ENCODE results near the gene GRM2. TPM values are rescaled to one million over a fixed set of nuclear protein-coding genes. Genes with fewer than 3 reads are reported as not detected.

Gene GRM2
- total RNA-seq, 1 experiment from 2014 or later, result 1.9 TPM

- Histone ChIP-seq H2BK5ac (ENCODE audit: insufficient read length, low read length) (no peak overlapping the region), H3K56ac (ENCODE audit: insufficient read length, low read depth, low read length) (no peak overlapping the region), H3K79me1 (ENCODE audit: insufficient read depth, low read depth, low read length, poor library complexity, severe bottlenecking) (no peaks in the 10 kb centered on the region), H2AK5ac (ENCODE audit: insufficient read length, low read length) (no peak overlapping the region), H3K4me2 (ENCODE audit: insufficient read depth, insufficient read length, low read length) (no peak overlapping the region), H3K4me1 (ENCODE audit: insufficient read depth, low read length) (no peaks in the 10 kb centered on the region; the same call in 1 of the 2 replicates), H4K5ac (ENCODE audit: insufficient read length, low read depth, low read length) (no peak overlapping the region), H2BK20ac (ENCODE audit: low read depth, low read length, poor library complexity, severe bottlenecking) (no peak overlapping the region), H4K8ac (replicated peaks; ENCODE audit: insufficient read length, low read depth, low read length) (no peak overlapping the region), H3K14ac (ENCODE audit: insufficient read depth, low read length) (no peak overlapping the region), H3K23me2 (ENCODE audit: insufficient read length, low read depth, low read length, poor library complexity, severe bottlenecking) (no peaks in the 10 kb centered on the region), H2BK120ac (ENCODE audit: low read depth, low read length, poor library complexity, severe bottlenecking) (no peak overlapping the region), H4K91ac (ENCODE audit: insufficient read length, low read depth, low read length) (no peak overlapping the region), H2BK12ac (ENCODE audit: insufficient read length, low read depth, low read length) (no peak overlapping the region), H3K79me2 (ENCODE audit: insufficient read depth, low read length) (no peaks in the 10 kb centered on the region), H3K23ac (ENCODE audit: insufficient read length, low read depth, low read length) (no peak overlapping the region), H2AFZ (ENCODE audit: low read length) (no peak overlapping the region), H2BK15ac (ENCODE audit: low read depth, low read length) (no peak overlapping the region), H4K20me1 (ENCODE audit: control insufficient read depth, insufficient read depth, insufficient read length) (no peaks in the 10 kb centered on the region), H3K9ac (ENCODE audit: extremely low read depth, insufficient read length, low read length) (no peak overlapping the region), H3K27me3 (ENCODE audit: insufficient read depth, low read length) (no peaks in the 10 kb centered on the region), H3K9me3 (ENCODE audit: control insufficient read depth, low read depth, low read length) (no peaks in the 10 kb centered on the region), H3K4ac (ENCODE audit: low read depth, low read length) (no peak overlapping the region), H3K18ac (ENCODE audit: insufficient read length, low read depth, low read length) (no peak overlapping the region), H3K27ac (ENCODE audit: insufficient read length, low read depth, low read length) (no peak overlapping the region), H3T11ph (ENCODE audit: low read length) (no peak overlapping the region)
- no peak for DNase-seq
- H3K4me3 Mint-ChIP-seq, result no peak overlapping the region
- WGBS (ENCODE audit: extremely low coverage, insufficient read length, low lambda C conversion rate), result no CpG with 5 or more reads among the region's 3 CpGs
- H3K36me3 Mint-ChIP-seq (ENCODE audit: insufficient read depth in 1 of 3, low read depth in 3 of 3), result peaks cover 0 to 8% (median 0%) of the 10 kb centered on the region in 3 experiments; a peak in 3 of 7 replicates
- H3K27me3 Mint-ChIP-seq (ENCODE audit: low read depth), result no peaks in the 10 kb centered on the region; the same call in 1 of the 2 replicates
- H3K9me3 Mint-ChIP-seq, result no peaks in the 10 kb centered on the region
- TF ChIP-seq CTCF (conservative IDR thresholded peaks at IDR 0.05), result no peak
- peaks cover 16 to 17% of the 10 kb centered on the region in 2 experiments for H3K4me1 Mint-ChIP-seq
- peak overlapping the region in 2 of 3 experiments; percentile 77 to 80; a peak in 3 of 7 replicates for H3K27ac Mint-ChIP-seq
Measured at GRCh38 chr3:51681453-51681852, 25.4 kb upstream of the GRM2 start.
